ENCODE data around the gene TOX2.

Gene TOX2

DNA sequence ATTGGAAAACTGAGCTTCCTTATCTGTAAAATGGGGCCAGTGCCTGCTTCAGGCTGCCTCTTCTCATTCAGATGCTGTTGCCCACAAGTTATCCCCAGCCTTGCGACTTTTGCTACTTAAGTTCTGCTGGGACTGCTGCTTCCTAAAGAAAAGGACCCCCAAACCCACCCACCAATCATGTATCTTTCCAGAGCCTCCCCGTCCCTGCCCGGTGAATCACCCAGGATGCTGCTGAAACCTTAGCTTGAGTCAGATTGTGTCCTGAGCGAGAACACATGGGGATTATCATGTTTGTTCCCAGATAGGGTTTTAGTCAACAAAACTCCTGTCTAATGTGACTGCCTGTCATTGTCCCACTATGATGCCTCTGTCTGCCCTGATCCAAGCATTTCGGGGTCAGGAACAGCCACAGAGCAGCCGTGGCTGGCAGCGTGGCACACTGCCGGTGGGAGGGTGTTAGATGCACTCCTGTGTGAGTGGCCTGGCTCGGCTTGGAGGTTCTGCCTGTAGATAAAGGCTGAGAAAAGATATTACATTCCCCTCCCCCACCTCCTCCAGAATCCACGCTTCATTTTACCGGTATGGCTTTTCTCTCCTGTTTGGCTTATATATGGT, 79.9 kb downstream of the TOX2 start:
- in situ Hi-C loops (cut with MboI; ENCODE audit: low sequenced_read_pairs): no loop called here

DNA sequence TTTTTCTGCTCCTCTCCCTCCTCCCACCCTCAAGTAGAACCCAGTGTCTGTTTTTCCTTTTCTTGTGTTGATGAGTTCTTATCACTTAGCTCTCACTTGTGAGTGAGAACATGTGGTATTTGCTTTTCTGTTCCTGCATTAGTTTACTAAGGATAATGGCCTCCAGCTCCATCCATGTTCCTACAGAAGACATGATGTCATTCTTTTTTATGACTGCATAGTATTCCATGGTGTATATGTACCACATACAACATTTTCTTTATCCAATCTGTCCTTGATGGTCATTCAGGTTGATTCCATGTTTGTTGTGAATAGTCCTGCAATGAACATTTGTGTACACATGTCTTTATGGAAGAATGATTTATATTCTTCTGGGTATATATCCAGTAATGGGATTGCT, 81.0 kb downstream of the TOX2 start:
- in situ Hi-C loops (cut with MboI; ENCODE audit: low sequenced_read_pairs): no loop called here

- in situ Hi-C loops (cut with MboI; ENCODE audit: low sequenced_read_pairs): no loop called here
Measured at GRCh38 chr20:43996240-43996930, 81.7 kb downstream of the TOX2 start.

DNA sequence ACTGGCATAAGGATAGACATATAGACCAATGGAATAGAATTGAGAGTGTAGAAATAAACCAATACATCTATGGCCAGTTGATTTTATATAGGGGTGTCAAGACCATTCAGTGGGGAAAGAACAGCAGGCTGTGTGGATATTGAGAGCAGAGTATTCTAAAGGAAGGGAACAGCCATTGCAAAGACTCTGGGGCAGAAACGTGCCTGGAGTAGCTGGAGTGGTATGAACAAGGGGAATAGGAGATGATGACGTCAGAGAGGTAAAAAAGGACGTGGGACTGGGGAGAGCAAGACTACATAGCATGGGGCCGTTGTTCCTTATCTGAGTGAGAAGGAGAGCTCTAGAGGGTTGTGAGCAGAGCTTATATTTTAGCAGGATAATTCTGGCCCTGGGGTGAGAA, 85.2 kb downstream of the TOX2 start:
- in situ Hi-C loops (cut with MboI; ENCODE audit: low sequenced_read_pairs): no loop called here

DNA sequence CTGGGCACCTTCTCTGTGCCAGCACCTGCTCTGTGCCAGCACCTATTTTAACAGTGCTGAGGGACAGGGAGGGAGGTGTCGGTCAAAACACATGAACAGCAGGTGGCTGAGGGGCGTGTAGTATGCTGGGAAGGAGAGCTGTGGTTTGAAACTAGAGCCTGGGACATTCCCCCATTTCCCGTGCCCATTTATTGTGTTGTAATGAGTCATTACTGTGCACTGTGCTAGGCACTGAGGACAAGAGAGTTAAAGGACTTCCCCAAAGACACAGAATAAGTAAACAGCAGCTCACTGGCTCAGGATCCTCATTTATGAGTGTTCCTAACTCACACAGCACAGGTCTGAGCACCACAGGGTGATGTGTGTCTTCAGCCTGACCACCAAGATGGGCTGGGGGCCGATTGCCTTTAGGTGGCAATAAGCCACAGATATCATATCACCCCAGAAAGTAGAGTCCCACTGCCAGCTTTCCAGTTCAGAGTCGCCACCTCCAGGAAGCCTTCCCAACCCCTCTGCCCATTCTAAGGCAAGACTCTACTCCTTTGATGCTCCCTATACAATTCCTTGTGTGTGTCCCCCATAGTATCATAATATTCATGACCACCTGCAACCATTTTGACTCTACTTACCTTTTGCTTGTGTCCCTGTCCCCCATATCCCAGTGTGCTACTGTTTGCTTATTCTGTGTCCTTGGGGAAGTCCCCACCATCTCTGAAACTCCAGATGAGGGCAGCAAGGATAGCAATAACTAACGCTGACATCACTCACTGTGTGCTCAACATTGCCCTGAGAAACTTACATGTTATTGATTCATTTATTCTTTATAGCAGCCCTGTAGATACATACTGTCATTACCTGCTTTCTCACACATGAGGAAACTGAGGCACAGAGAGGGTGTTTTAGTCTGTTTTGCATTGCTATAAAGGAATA, 87.3 kb downstream of the TOX2 start:
- in situ Hi-C loops (cut with MboI; ENCODE audit: low sequenced_read_pairs): no loop called here

DNA sequence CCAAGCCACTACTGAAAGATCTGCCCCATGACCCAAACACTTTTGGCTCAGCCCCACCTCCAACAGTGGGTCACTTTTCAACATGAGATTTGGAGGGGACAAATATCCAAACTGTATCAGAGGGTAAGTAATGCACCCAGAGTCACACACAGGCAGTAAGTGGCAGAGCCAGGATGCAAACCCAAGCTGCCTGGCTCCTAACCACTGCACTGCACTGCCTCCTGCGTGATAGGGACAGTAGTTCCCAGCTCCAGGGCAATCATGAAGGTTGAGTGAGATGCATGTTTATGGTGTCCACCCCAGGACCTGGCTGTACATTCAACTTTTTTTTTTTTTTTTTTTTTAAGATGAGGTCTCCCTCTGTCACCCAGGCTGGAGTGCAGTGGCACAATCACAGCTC, 88.2 kb downstream of the TOX2 start:
- in situ Hi-C loops (cut with MboI; ENCODE audit: low sequenced_read_pairs): no loop called here

DNA sequence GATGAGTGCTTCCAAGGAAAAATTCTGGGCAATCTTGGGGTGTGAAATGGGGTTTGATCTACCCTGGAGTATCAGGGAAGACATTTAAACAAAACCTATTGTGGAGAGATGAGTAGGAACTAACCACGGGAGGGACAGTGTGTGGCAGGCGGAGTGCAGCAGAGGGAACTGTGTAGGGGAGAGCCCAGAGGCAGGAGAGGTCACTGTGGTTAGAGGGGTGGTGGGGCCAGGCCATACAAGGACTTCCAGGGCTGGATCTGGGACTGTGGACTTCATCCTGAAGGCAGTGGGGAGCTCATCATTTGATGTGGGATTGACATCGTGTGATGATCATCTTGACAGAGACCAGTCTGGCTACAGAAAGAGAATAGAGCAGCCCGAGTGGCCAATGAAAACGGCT, 89.0 kb downstream of the TOX2 start:
- in situ Hi-C loops (cut with MboI; ENCODE audit: low sequenced_read_pairs): no loop called here

GRCh38 chr20:44004306-44004915, 89.8 kb downstream of the TOX2 start:
- in situ Hi-C loops (cut with MboI; ENCODE audit: low sequenced_read_pairs): no loop called here

DNA sequence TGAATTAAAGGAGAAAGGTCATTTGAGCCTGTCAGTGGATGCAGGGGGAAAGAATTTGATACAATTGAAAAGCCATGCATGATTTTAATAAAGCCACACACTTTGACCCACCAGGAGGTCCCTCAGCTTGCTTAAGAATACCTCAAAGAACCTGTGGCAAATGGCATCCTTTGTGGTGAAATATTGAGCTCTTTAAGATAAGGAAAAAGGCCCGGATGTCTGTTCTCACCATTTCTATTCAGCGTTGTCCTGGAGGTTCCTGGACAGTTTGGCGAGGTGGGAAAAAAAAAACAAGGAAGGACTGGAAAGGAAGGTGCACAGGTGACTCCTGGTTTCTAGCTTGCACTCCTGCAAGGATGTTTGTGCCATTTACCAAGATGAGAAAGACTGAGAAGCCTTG, 91.0 kb downstream of the TOX2 start:
- in situ Hi-C loops (cut with MboI; ENCODE audit: low sequenced_read_pairs): no loop called here

GRCh38 chr20:44006126-44006525, 91.5 kb downstream of the TOX2 start:
- in situ Hi-C loops (cut with MboI; ENCODE audit: low sequenced_read_pairs): no loop called here

GRCh38 chr20:44006578-44006977, 91.9 kb downstream of the TOX2 start:
- in situ Hi-C loops (cut with MboI; ENCODE audit: low sequenced_read_pairs): no loop called here

- in situ Hi-C loops (cut with MboI; ENCODE audit: low sequenced_read_pairs): no loop called here
Measured at GRCh38 chr20:44008806-44009678, 94.4 kb downstream of the TOX2 start.

GRCh38 chr20:44009679-44009992, 95.0 kb downstream of the TOX2 start:
- in situ Hi-C loops (cut with MboI; ENCODE audit: low sequenced_read_pairs): no loop called here

DNA sequence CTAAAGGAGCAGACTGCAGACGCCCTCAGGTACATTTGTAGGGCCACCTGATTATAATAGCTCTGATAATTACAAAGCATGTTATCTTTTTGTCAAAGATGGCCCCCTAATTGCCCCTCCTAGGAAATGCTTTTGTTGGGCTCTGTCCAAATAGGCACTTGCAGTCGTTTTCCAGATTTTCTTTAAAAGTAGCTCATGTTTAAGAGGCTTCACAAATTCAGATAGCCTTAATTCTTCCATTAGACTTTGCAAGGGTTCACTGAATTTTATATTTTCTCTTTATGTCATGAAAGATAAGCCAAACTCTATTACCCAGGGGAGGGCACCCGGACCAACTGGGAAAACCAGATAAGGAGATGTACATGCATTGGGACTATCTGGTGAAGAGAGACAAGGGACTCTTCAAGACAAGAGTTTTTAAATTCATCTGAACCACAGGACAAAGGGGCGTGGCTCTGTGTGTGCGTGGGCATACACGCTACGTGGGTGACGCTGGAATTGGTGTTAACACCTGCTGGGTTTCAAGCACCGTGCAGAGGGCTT, 95.6 kb downstream of the TOX2 start:
- in situ Hi-C loops (cut with MboI; ENCODE audit: low sequenced_read_pairs): no loop called here

GRCh38 chr20:44011251-44011940, 96.7 kb downstream of the TOX2 start:
- in situ Hi-C loops (cut with MboI; ENCODE audit: low sequenced_read_pairs): no loop called here

GRCh38 chr20:44012466-44013226, 98.0 kb downstream of the TOX2 start:
- in situ Hi-C loops (cut with MboI; ENCODE audit: low sequenced_read_pairs): no loop called here

DNA sequence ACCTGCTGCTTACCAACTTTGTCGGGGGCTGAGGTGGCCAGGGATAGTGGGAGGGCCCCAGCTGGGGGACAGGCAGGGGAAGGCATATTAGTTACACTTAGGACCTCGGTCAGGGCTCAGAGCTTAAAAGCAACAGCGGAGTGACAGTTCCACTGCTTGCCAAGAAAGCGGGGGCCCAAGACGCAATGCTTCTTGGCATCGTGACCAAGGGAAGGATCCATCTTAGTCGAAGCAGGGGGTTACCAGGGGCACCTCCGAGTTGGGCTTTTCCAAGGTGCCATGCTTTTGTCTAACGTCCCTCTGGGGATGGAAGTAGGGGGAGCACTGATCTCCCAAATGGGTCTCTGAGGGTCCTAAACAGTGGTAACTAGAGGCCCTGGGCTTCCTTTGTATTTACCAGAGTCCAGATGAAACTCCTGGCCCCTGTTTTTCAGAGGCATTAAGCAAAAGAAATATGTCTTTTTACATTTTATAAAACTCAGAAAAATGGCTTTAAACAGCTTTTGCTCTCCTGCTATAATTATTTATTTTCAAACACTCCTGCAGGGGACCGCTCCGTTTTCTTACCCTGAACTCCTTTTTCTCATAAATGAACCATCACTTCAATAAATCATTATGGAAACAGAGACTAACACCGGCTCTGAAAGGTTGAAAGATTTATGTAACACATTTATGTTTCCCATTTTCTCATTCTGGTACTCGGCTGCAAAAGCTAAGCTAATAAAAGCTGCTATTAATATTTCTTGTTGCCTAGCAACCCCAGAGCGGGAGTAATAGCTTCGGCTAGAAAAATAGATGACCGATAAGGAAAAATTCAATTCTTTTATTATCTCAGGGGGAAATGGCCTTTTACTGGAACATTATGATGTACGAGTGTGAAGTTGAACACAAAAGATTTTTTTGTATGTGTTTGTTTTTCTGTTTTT, 100.4 kb downstream of the TOX2 start:
- in situ Hi-C loops (cut with MboI; ENCODE audit: low sequenced_read_pairs): no loop called here

- in situ Hi-C loops (cut with MboI; ENCODE audit: low sequenced_read_pairs): no loop called here
Measured at GRCh38 chr20:44015733-44016103, 101.1 kb downstream of the TOX2 start.

All from HL-60/S4 treated with retinoic acid at 250 ng/mL for 4 days and 3 days (cell line).